ENCODE results near the gene CUEDC2. TPM values are rescaled to one million over a fixed set of nuclear protein-coding genes. Genes with fewer than 3 reads are reported as not detected.

CUEDC2 gene
- polyA plus RNA-seq, 4 donors: 78.0 to 101 (median 83.2) TPM

DNA sequence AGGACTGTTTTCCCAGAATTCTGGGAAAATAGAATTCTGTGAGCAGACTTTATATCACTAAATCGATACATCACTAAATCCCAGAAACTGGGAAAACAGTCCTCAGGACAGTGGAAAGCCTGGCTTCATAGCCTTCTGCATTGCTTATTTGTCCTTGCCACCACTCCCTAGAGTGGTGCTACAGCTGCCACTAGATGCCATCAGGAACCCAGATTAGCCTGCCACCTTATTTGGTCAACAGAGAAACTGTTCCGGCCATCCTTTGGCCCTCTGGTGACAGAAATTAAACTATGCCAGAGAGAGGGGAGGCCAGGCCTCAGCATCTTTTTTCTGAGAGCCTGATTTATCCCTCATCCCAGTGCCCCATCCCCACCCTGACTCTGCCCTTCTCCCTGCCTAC lies 56.5 kb downstream of the CUEDC2 start:
- no peak for DNase-seq (ENCODE audit: low read depth in 4 of 4, low spot score in 3 of 4)

DNA sequence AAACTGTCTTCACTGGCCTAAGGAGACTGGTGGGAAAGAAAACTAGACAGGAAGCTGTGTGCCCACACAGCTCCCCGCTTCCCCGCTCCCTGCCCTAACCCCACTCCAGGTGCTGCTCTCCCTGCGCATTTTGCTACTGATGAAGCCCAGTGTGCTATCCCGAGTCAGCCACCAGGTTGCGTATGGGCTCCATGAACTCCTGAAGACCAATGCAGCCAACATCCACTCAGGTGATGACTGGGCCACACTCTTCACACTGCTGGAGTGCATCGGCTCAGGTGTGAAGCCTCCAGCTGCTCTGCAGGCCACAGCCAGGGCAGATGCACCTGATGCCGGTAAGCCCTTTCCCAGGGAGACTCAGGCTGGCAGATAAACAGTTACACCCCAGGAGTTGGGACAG lies 57.1 kb downstream of the CUEDC2 start:
- no peak for DNase-seq (ENCODE audit: low read depth in 4 of 4, low spot score in 3 of 4)

Other genes with a start within 250 kb of the CUEDC2 start
- 1 to 10 TPM; 2.1 to 3.4 (median 2.5) TPM for gene ELOVL3, start 206.3 kb downstream of the CUEDC2 start, polyA plus RNA-seq (ENCODE audit: insufficient read length in 4 of 4)
- 1 to 10 TPM in 2 of 4 donors, under 1 TPM in 2; 0.43 to 1.5 (median 0.94) TPM for gene PITX3, start 191.1 kb downstream of the CUEDC2 start, polyA plus RNA-seq (ENCODE audit: insufficient read length in 4 of 4)
- gene GBF1, start 187.0 kb downstream of the CUEDC2 start, polyA plus RNA-seq (ENCODE audit: insufficient read length in 4 of 4): 10 to 100 TPM; 43.1 to 53.1 (median 46.1) TPM
- 10 to 100 TPM; 17.6 to 24.7 (median 18.7) TPM for gene NFKB2, start 36.9 kb downstream of the CUEDC2 start, polyA plus RNA-seq (ENCODE audit: insufficient read length in 4 of 4)
- gene PSD, start 13.8 kb downstream of the CUEDC2 start, polyA plus RNA-seq (ENCODE audit: insufficient read length in 4 of 4): 10 to 100 TPM in 1 of 4 donors, 1 to 10 TPM in 3; 7.3 to 13.6 (median 9.3) TPM
- 10 to 100 TPM in 1 of 4 donors, 1 to 10 TPM in 3; 6.3 to 17.2 (median 7.1) TPM for gene FBXL15, start 11.7 kb downstream of the CUEDC2 start, polyA plus RNA-seq (ENCODE audit: insufficient read length in 4 of 4)
- gene C10orf95, start 19.0 kb upstream of the CUEDC2 start, polyA plus RNA-seq (ENCODE audit: insufficient read length in 4 of 4): 1 to 10 TPM in 2 of 4 donors, under 1 TPM in 2; 0.58 to 1.3 (median 0.83) TPM
- gene ACTR1A, start 70.1 kb upstream of the CUEDC2 start, polyA plus RNA-seq (ENCODE audit: insufficient read length in 4 of 4): 10 to 100 TPM; 88.4 to 94.3 (median 91.7) TPM
- gene SUFU, start 71.4 kb upstream of the CUEDC2 start, polyA plus RNA-seq (ENCODE audit: insufficient read length in 4 of 4): 10 to 100 TPM; 26.4 to 32.0 (median 30.3) TPM
- gene TRIM8, start 211.9 kb upstream of the CUEDC2 start, polyA plus RNA-seq (ENCODE audit: insufficient read length in 4 of 4): 100 to 1,000 TPM; 135 to 143 (median 136) TPM

All from right renal pelvis (tissue), 4 donors.